Measurements from ENCODE around the gene TMEM220.
"Not testable (repeated sequence)": the region's sequence is repeated elsewhere in the genome, so short reads cannot be mapped to it uniquely, and the experiment has no call there.

TMEM220 gene

DNA sequence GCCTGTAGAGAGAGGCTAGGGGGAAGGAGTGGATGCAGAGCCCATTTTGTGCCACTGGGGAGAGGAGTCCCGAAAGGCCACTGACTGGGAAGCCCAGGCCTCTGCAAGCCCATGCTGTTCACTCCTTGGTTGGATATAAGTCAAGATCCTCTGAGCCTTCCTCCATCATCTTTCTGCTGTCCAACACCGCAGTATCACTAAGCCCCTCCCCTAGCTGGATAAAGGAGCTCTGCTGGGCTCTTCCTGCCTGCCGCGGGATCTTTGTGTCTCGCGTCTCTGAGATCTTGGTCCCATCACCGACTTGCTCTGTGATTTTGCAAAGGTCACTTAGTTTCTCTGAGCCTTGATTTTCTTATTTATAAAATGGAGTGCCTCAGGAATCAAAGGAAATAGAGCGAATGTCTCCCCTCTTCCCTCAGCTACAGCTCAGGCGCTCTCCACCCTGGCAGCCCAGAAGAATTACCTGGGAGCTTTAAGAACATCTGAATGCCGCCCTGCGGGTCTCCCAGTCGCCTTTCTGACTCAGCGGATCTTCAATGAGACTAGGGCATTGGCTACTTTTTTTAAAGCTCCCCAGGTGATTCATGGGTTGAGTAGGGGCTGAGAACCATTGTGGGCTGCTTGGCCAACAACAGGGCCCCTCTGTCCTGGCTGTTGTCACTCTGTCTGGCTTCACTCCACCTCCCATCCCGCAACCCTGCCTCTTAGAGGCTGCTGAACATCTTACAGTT, 25.2 kb upstream of the TMEM220 start:
- no peak for DNase-seq (ENCODE audit: low read depth)

DNA sequence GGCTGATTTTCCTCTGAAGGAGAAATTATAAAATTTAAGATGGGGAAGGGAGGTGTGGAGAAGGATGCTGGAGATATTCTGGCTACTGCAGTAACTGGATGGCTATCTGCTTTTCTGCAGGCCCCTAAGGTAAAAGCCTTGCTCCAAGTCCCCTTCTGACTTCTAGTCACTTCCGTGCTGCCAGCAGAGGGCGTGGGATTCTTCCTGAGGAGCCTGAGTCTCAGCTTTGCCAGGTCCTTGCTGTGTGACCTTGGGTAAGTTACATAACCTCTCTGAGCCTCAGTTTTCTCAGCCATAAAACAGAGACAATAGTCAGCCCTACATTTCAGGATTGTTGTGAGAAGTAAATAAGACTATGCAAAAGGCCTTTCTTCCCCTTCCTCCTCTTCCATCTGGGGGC, 24.3 kb upstream of the TMEM220 start:
- DNase-seq (ENCODE audit: low read depth): no peak

DNA sequence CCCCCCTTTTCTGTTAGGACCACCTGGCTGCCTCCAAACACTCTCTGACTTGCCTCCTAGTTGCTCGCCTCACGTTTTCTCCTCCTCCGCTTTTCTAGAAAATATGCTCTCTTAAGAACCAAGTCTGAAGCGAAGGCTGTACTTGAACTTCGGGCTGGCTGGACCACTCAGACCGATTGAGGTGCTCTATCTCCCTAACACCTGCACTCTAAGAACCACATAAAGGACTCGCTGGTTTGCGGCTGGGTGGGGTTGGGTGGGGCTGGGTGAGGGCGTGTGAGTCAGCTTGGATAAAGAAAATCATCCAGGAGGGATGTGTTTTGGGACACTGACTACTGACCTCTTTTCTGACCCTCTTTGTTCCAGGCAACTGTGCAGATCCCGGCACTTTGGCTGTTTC, 22.9 kb upstream of the TMEM220 start:
- no peak for DNase-seq (ENCODE audit: low read depth)

DNA sequence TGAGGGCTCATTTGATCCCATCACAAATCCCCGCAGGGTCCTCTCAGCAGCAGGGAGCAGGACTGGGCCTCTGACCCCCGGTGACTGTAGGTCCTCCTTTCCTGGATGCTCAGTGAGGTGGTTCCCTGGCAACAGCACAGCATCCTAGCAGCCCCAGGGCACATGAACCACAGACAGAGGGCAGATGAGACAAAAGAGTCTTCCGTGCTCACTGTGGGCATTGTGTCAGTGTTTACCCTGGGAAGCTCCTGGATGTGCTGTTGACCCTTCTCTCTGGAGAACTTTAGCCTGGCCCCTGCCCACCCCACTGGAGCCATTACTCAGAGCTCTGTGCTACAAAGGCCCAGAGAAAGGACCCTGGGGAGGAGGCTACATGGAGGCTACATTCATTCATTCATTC, 21.7 kb upstream of the TMEM220 start:
- DNase-seq (ENCODE audit: low read depth): no peak

DNA sequence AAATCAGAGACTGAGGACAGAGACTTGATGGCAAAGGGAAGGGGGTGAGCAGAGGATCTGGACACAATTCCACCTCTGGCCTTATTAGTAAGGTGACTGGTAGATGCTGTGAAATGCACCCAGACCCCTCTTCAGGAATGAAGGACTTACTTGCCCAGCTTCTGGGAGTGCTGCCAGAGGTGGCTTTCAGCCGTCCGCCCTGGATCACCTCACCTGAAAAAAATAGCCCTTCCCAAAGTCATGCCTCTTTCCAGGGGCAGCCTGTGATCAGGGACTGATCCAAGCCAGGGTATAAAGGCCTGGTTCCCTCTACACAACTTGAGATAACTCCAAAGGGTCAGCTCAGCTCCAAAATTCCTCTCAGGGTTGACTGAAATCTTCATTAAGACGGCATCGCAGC, 20.4 kb upstream of the TMEM220 start:
- no peak for DNase-seq (ENCODE audit: low read depth)

DNA sequence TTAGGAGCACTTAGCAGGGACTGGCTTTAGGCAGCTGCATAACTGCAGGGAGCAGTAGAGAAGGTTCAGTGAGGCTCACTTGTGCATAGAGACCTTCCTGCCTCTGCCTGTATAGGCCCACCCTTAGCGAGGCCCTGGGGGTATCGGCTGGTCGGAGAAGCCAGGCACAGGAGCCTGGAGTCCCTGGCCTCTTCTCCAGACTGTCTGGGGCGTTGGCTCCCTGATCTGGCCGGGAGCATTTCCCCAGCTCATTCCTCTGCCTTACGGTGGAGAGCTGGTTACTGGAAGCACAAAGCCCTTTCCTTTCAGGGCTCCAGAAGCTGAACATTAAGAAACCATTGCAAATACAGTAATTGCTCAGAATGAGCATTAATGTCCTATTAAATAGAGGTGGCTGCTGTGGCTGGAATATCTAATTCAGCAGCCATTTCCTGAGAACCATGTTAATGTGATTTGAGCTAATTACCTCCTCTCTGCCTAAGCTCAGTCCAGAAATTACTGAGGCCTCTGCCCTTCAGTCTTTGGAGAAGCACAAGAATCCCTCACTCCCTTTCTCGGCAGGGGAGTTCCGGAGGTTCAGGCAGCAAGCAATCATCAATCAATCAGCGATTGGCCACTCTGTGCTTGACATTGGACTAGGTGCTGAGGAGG, 18.8 kb upstream of the TMEM220 start:
- no peak for DNase-seq (ENCODE audit: low read depth)

DNA sequence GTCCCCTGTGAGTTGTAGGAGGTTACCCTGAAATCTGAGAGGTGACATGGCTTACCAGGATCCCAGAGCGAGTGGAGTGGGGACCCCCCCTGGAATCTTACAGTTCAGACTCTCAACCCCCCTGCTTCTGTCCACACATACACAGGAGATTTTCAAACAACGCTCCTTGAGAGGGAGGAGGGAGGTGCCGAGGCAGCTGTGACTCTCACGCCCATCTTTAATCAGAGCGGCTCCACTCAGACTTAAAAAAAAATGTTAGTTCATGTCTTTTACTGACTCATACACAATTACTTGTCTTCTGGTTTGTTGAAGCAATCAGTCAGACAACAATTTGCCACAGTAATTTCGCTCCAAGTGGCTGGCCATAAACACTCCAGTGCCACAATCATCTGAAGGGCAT, 15.4 kb upstream of the TMEM220 start:
- DNase-seq (ENCODE audit: low read depth): no peak

DNA sequence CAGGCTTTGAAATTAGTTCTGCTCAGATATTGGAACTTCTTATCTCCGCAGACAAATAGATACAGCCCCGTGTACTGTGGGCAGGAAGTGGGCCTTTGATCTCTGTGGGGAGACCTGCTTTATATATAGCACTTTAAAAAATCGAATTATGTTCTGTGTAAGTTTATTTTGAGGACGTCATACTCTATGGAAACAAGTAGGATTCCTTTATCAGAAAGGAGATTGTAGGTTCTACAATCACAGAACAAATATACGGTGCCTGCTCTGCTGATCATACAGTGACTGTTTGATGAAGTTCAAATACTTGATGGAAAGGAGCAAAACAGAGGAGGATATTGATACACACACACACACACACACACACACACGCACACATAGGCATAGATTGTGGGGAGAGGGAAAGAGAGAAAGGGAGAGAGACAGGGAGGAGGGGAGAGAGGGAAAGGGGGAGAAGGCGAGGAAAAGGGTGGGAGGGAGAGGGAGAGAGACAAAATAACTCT, 14.7 kb upstream of the TMEM220 start:
- DNase-seq (ENCODE audit: low read depth): no peak

DNA sequence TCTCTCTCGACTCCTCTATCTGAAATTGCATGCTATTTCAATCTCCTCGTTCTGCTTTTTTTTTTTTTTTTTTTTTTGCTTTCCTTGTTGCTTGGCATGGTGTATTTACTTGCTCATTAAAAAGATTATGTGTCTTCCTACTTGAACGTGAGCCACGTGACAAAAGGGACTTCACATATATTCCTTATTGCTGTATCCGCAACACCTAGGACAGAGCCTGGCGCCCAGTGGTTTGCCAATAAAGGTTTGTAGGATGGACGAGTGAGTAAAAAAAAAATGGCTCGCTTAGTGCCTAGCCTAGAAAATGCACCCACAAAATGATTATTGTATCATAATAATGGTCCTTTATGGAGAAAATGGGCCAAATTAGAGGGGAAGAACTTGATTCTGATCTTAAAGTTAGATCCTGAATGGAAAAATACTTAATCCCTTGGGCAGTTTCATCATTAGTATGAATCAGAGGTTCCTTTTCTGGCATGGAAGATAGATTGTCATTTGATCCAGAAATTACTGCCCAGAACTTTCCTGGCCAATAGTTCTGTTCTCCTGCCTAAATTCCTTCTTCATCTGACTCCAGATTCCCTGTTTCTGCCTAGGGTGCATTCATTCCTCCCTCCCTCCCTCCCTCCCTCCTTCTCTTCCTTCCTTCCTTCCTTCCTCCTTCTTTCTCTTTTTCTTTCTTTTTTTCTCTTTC, 13.6 kb upstream of the TMEM220 start:
- DNase-seq (ENCODE audit: low read depth): no peak

DNA sequence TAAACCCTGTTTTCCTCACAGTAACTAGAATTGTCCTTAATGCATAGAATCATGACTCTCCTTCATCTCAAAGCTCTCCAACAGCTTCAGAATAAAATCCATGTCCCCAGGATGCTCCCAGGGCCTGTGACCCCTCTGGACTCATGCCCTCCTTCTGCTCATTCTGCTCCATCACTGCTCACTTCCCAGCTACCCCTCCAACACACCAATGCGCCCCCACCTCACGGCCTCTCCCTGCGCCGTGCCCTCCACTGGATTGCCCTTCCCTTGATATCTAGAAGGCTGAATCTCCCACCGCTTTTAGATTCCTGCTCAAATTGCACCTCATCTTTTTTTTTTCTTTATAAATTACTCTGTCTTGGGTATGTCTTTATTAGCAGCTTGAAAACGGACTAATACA, 12.6 kb upstream of the TMEM220 start:
- no peak for DNase-seq (ENCODE audit: low read depth)

DNA sequence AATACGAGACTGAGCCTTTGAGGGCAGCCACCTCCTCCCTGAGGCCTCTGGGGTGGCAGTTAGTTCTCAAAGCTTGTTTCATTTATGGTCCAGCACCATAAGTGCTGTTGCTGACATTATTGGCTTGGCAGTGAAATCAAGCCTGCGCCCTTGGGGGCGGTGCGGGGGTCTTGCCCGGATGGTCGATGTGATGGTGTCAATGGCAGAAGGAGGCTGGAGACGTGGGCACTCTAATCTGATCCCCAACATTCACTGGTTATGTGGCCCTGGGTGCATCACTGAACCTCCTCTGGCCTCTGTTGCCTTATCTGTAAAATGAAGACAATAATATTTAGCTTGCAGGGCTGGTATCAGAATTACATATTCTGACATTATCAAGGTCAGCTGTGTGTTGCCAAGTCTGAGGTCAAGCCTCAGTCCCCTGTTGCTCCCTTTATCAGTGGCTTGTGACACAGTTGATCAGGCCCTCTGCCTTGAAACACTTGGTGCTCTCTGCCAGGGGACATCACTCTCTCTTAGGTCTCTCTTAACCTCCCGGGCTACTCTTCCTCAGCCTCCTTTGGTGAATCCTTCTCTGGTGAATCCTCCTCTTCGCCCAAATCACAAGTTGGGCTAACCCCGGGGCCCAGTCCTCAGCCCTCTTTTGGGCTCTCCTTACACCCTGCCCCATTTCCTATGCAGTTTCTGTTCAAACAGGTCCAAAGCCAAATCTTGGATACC, 11.8 kb upstream of the TMEM220 start:
- no peak for DNase-seq (ENCODE audit: low read depth)

DNA sequence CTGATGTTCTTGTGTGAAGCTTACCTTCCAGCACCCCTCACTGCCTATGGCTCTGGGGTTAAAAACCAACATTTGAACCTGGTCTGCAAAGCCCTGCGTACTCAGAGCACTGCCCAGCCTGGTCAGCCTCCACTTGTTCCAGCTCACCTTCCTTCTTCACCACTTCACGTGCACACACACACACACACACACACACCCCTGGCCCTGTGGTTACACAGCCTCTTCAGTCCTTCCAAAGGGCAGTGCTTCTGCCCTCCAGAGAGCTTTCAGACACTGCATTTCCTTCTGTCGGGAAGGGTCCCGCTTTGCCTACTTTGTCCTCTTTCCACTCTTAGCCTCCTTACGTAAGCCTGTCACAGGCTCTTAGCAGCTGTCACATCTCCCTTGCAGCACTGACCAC, 9.6 kb upstream of the TMEM220 start:
- DNase-seq (ENCODE audit: low read depth): no peak

DNA sequence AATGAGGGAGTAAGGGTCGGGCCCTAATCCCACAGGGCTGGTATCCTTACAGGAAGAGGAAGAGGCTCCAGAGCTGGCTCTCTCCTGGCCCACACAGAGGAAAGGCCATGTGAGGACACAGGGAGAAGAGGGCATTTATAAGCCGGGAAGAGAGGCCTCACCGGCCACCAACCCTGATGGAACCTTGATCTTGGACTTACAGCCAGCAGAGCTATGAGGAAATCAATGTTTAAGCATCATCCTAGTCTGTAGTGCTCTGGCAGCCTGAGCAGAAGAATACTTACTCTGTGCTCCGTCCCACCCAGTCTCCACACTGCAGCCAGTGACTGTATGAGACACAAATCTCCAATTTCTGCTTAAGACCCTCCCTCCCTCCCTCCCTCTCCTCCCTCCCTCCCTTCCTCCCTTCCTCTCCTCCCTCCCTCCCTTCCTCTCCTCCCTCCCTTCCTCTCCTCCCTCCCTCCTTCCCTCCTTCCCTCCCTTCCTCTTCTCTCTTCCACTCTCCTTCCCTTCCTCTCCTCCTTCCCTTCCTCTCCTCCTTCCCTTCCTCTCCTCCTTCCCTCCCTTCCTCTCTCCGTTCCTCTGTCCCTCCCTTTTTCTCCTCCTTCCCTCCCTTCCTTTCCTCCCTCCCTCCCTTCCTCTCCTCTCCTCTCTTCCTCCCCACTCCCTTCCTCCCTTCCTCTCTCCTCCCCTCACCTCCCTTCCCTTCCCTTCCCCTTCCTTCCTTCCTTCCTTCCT, 8.9 kb upstream of the TMEM220 start:
- no peak for DNase-seq (ENCODE audit: low read depth)

DNA sequence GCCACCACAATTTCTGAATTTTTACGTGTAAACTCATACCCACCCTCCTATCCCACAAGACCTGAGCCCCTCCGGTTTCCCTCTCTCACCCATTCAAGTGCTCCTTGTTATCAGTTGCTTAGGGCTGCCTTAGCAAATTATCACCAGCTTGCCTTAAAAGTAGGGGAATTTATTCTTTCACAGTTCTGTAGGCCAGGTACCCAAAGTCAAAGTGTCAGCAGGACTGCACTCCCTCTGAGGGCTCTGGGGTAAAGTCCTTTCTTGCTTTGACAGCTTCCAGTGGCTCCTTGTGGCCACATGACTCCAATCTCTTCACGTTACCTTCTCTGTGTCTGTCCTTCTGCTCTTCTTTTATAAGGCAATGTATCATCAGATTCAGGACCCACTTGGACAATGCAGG, 7.9 kb upstream of the TMEM220 start:
- DNase-seq (ENCODE audit: low read depth): no peak

DNA sequence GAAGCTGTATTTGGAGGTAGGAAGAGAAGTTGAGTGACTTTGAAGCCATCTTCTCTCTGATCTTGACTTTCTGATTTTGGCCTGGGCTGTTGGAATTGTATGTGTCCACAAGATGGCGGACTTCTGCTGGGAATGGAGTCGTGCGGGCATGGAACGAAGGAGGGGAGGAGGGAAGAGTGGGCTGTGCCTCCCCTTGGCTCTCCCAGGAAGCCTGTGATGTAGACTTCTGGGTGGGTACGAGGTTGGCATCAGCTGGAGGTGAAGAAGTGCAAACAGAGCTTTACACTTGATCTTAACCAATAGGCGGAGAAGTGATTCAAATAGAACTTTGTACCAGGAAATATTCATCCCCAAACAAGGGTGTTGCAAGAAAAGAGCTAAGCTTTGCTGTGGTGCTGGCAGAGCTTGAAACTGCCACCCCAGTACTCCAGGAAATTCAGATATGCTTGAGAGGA, 7.4 kb upstream of the TMEM220 start:
- no peak for DNase-seq (ENCODE audit: low read depth)

DNA sequence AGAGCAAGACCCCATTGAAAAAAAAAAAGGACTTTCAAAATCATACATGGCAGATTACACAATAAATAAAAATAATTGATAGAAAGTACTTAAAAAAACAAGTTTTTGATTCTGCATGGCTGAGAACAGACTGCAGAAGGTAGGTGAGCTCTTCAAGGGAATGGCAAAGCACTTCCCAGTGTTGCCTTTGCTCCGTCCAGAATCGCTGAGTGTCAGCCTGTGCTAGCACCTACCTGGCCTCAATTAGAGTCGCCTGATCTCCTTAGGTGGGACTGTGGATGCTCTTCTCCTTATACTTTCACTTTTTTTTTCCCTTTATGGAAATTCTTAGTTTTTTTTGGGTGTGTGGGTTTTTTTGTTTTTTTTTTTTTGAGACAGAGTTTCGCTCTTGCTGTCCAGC, 6.0 kb upstream of the TMEM220 start:
- DNase-seq (ENCODE audit: low read depth): no peak

DNA sequence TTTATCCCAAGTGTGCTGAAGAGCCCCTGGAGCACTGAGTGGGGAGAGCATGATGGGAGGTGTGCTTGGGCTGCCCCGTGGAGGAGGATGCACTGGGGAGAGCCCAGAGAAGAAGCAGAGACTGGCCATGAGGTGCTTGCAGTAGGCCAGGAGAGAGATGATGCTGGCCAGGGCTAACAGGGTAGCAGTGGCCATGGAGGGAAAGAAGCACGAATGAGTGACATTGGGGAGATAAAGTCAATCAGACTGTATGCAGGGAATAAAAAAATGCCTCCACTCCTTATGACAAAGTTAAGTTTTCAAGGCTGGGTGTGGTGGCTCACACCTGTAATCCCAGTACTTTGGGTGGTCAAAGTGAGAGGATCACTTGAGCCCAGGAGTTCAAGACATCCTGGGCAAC, 5.4 kb upstream of the TMEM220 start:
- no peak for DNase-seq (ENCODE audit: low read depth)

DNA sequence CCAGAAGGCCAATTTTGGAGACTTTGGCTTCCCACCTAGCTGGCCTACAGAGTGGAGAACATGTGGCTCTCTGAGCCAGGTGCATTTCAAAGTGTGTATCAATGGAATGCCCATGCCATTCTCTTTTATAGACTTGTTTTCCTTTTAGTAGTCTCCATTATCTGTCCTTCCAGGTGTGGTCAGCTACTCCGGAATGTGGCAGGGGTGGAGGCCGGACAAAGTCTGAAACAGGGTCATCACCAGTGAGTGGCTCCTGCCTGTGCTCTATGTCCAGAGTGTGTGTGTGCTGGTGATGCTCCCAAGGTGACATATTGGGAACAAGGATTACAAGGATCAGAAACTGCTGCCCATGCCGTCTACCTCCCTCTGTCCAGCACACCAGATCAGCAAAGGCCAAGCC, 3.8 kb upstream of the TMEM220 start:
- DNase-seq (ENCODE audit: low read depth): no peak

DNA sequence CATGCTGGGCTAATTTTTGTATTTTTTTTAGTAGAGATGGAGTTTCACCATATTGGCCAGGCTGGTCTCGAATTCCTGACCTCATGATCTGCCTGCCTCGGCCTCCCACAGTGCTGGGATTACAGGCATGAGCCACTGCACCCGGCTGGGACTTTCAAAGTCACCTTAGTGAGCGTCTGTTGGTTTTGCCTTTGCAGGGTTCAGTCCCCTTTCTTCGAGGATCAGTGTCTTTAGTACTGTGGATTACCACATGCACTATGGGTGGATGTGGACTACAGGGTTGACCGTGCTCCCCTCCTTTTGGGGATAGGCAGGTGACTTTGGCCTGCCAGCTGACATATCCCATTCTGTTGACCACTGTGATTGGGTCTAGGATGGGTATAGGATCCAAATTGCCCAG, 2.3 kb upstream of the TMEM220 start:
- DNase-seq (ENCODE audit: low read depth): not testable (repeated sequence)

DNA sequence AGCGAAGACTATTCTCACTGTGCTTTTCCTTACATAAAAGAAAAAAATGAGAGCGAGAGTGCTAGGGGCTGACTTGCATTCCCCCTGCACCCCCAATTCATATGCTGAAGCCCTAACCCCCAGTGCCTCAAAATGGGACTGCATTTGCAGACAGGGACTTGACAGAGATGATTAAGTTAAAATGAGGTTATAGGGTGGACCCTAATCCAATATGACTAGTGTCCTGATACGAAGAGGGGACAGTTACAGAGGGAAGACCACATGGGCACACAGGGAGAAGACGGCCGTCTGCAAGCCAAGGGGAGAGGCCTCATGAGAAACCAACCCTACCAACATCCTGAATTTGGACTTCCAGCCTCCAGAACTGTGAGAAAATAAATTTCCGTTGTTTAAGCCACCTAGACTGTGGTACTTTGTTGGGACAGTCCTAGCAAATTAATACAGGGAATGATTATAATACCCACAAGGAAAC, 1.6 kb upstream of the TMEM220 start:
- DNase-seq (ENCODE audit: low read depth): no peak

DNA sequence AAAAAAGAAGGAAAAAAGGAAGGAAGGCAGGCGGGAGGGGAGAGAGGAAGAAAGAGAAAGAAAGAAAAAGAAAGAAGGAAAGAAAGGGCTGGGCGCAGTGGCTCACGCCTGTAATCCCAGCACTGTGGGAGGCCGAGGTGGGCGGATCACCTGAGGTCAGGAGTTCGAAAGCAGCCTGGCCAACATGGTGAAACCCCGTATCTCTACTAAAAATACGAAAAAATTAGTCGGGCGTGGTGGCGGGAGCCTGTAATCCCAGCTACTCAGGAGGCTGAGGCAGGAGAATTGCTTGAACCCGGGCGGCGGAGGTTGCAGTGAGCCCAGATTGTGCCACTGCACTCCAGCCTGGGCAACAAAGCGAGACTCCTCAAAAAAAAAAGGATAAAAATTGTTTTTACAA, 424 bp upstream of the TMEM220 start:
- DNase-seq (ENCODE audit: low read depth): not testable (repeated sequence)

Measured in T-helper 22 cell (primary cell).